ENCODE data around the gene PAX1. TPM values are rescaled to one million over a fixed set of nuclear protein-coding genes. Genes with fewer than 3 reads are reported as not detected.
A peak's percentile ranks its signal among the peaks of the same experiment; 100 is the strongest.

Gene PAX1
- total and polyA plus RNA-seq, 12 donors: not detected

GRCh38 chr20:21714297-21715192, 9.1 kb downstream of the PAX1 start:
- no peaks in the 10 kb centered on the region for H3K9me3 ChIP-seq (replicated peaks in 1 of 3)
- no peak overlapping the region for H3K27ac ChIP-seq
- 2 to 4% (median 3%) methylated on average over 22 to 54 of the region's 54 CpGs for WGBS, 4 donors
- no peaks in the 10 kb centered on the region for H3K36me3 ChIP-seq (replicated peaks in 1 of 2)
- no peak for TF ChIP-seq POLR2A (IDR thresholded peaks at IDR 0.05)
- TF ChIP-seq CTCF (IDR thresholded peaks at IDR 0.05): no peak
- H3K4me3 ChIP-seq: no peak overlapping the region
- intact Hi-C loops (cut with DNase I): loop anchor here (5.0 to 10.0 kb wide), 4 partner anchors 390 to 598 kb away; no protein-coding TSS in a partner anchor
- H3K27me3 ChIP-seq: peaks cover 51% of the 10 kb centered on the region
- DNase-seq: no peak
- H3K4me1 ChIP-seq (replicated peaks in 1 of 2): no peaks in the 10 kb centered on the region

- TF ChIP-seq CTCF (IDR thresholded peaks at IDR 0.05) (no peak), POLR2A (IDR thresholded peaks at IDR 0.05) (no peak)
- Histone ChIP-seq H3K4me1 (replicated peaks in 1 of 2) (no peaks in the 10 kb centered on the region), H3K4me3 (no peak overlapping the region), H3K9me3 (replicated peaks in 1 of 3) (no peaks in the 10 kb centered on the region), H3K27me3 (peaks cover 51% of the 10 kb centered on the region), H3K36me3 (replicated peaks in 1 of 2) (no peaks in the 10 kb centered on the region), H3K27ac (no peak overlapping the region)
- DNase-seq: no peak
- WGBS, 4 donors: 3 to 5% (median 4%) methylated on average over 10 of the region's 10 CpGs
- intact Hi-C loops (cut with DNase I): loop anchor here (5.0 to 10.0 kb wide), 4 partner anchors 389 to 597 kb away; no protein-coding TSS in a partner anchor
These were observed 9.9 kb downstream of the PAX1 start for GRCh38 chr20:21715193-21715881.

- WGBS, 4 donors: 5 to 10% (median 7%) methylated on average over 4 of the region's 4 CpGs
- TF ChIP-seq CTCF (IDR thresholded peaks at IDR 0.05): peak; percentile 53 to 84 (median 61)
- TF ChIP-seq POLR2A (IDR thresholded peaks at IDR 0.05): no peak
- Histone ChIP-seq H3K27me3 (peaks cover 17% of the 10 kb centered on the region), H3K27ac (no peak overlapping the region), H3K4me1 (replicated peaks in 1 of 2) (no peaks in the 10 kb centered on the region), H3K9me3 (replicated peaks in 1 of 3) (no peaks in the 10 kb centered on the region), H3K4me3 (no peak overlapping the region), H3K36me3 (replicated peaks in 1 of 2) (no peaks in the 10 kb centered on the region)
- DNase-seq: peak; percentile 54 to 80 (median 63)
- intact Hi-C loops (cut with DNase I): loop anchor here (5.0 to 10.0 kb wide), 4 partner anchors 385 to 593 kb away; no protein-coding TSS in a partner anchor
These were observed 14.2 kb downstream of the PAX1 start for GRCh38 chr20:21719592-21720214.

GRCh38 chr20:21725892-21726291, 20.4 kb downstream of the PAX1 start:
- WGBS, 4 donors: 43 to 57% (median 48%) methylated on average over 2 of the region's 2 CpGs
- no peak overlapping the region for H3K27ac ChIP-seq
- no peaks in the 10 kb centered on the region for H3K4me1 ChIP-seq (replicated peaks in 1 of 2)
- intact Hi-C loops (cut with DNase I): no loop called here
- H3K4me3 ChIP-seq: no peak overlapping the region
- DNase-seq: no peak
- no peaks in the 10 kb centered on the region for H3K36me3 ChIP-seq (replicated peaks in 1 of 2)
- TF ChIP-seq CTCF (IDR thresholded peaks at IDR 0.05): no peak
- no peak for TF ChIP-seq POLR2A (IDR thresholded peaks at IDR 0.05)
- no peaks in the 10 kb centered on the region for H3K27me3 ChIP-seq
- H3K9me3 ChIP-seq (replicated peaks in 1 of 3): no peaks in the 10 kb centered on the region

Data from adrenal gland (tissue), 12 donors.